ENCODE data around the gene KIF25.

GRCh38 chr6:168067081-168067759, 69.7 kb downstream of the KIF25 start:
- TF ChIP-seq CTCF (IDR thresholded peaks at IDR 0.05 in 4 of 5, conservative IDR thresholded peaks at IDR 0.05 in 1 of 5) (no peak), POLR2A (IDR thresholded peaks at IDR 0.05) (no peak)

Measured in gastrocnemius medialis (tissue), 4 donors.